Measurements from ENCODE around the gene EIF2S1. TPM values are rescaled to one million over a fixed set of nuclear protein-coding genes. Genes with fewer than 3 reads are reported as not detected.

The EIF2S1 gene
- total RNA-seq, 4 donors from 2014 or later, result 48.3 to 81.0 (median 79.5) TPM

DNA sequence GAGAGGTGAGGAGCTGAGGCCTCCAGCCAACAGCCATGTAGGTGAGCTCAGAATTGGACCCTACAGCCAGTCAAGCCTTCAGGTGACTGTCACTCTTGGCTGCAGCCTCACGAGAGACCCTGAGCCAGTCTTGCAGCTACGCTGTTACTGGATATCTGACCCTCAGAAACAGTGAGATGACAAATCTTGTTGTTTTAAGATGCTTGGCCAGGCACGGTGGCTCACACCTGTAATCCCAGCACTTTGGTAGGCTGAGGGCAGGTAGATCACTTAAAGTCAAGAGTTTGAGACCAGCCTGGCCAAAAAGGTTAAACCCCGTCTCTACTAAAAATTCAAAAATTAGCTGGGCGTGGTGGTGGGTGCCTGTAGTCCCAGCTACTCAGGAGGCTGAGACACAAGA is 45.6 kb downstream of the EIF2S1 start:
- TF ChIP-seq CTCF (IDR thresholded peaks at IDR 0.05; ENCODE audit: low read depth), result no peak

DNA sequence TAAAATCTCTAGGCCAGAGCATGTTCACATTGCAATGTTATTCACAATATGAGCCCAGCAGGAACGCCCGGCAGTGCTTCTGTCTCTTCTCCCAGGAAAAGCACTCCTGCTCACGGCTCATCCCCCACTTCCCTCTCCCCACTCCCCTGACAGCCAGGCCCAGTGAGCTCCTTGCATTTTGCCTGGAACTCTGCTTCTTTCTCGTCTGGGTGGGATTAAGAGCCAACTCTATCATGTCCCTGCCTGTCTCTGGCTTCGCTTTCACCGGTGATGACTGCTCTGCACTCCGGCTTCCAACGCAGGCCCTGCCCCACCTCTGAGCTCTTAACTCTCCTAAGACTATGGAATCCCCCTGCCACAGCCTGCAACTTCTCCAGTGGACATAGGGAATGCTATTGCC is 49.3 kb downstream of the EIF2S1 start:
- TF ChIP-seq CTCF (IDR thresholded peaks at IDR 0.05; ENCODE audit: low read depth), result no peak

- TF ChIP-seq CTCF (IDR thresholded peaks at IDR 0.05; ENCODE audit: low read depth), result no peak
Observed at GRCh38 chr14:67410313-67410712, 50.2 kb downstream of the EIF2S1 start.

- TF ChIP-seq CTCF (IDR thresholded peaks at IDR 0.05; ENCODE audit: low read depth), result no peak
Observed at GRCh38 chr14:67411370-67411769, 51.2 kb downstream of the EIF2S1 start.

- no peak for TF ChIP-seq CTCF (IDR thresholded peaks at IDR 0.05; ENCODE audit: low read depth)
Observed at GRCh38 chr14:67411820-67412421, 51.8 kb downstream of the EIF2S1 start, which contains the start of gene PLEK2. Gene PLEK2, minus strand, starts transcription at chr14:67412165. Its CDS starts 106 bp downstream, at chr14:67412059.

- TF ChIP-seq CTCF (IDR thresholded peaks at IDR 0.05; ENCODE audit: low read depth), result no peak
Observed at GRCh38 chr14:67413806-67414769, 54.0 kb downstream of the EIF2S1 start.

- TF ChIP-seq CTCF (IDR thresholded peaks at IDR 0.05; ENCODE audit: low read depth), result no peak
Observed at GRCh38 chr14:67416085-67416484, 56.0 kb downstream of the EIF2S1 start.

All from subcutaneous adipose tissue (tissue), 4 donors.